H1 (cell line): ENCODE data around the gene TSFM. TPM values are rescaled to one million over a fixed set of nuclear protein-coding genes. Genes with fewer than 3 reads are reported as not detected.

Experiments
- CEBPB ChIP-seq: IDR thresholded peaks from 2 replicates; pipeline ENCODE4 v1.6.1; 2012; ENCODE audit warnings: low read depth, low read length
- CTBP2 ChIP-seq: IDR thresholded peaks from 2 replicates; pipeline ENCODE4 v1.7.0; 2011; ENCODE audit warnings: borderline replicate concordance, mild to moderate bottlenecking, moderate library complexity, mixed read lengths, low read length; ENCODE audit not compliant: insufficient read depth, insufficient read length
- GABPA ChIP-seq: IDR thresholded peaks from 2 replicates; pipeline ENCODE4 v1.6.1; 2011; ENCODE audit warnings: mild to moderate bottlenecking, low read length, moderate library complexity, borderline replicate concordance; ENCODE audit not compliant: insufficient read depth
- JUN ChIP-seq: IDR thresholded peaks from 2 replicates; pipeline ENCODE4 v1.6.1; 2011; ENCODE audit warnings: low read depth, mild to moderate bottlenecking, improper control_type of control experiment, low read length
- POLR2A ChIP-seq, 2 experiments: IDR thresholded peaks; 1 replicate in 1 of 2; 2 replicates in 1 of 2; pipeline ENCODE4 v1.6.1; 2011; ENCODE audit warnings: low read depth in 2 of 2, low read length in 2 of 2, mild to moderate bottlenecking in 2 of 2; ENCODE audit errors: control extremely low read depth in 1 of 2
- RBBP5 ChIP-seq: IDR thresholded peaks from 2 replicates; pipeline ENCODE4 v1.7.1; 2012; ENCODE audit warnings: low read depth, mild to moderate bottlenecking, inconsistent platforms, low read length, moderate library complexity, borderline replicate concordance
- TBP ChIP-seq: IDR thresholded peaks from 2 replicates; pipeline ENCODE4 v1.6.1; 2011; ENCODE audit warnings: low read depth, low read length, improper control_type of control experiment
- TCF12 ChIP-seq: IDR thresholded peaks from 2 replicates; pipeline ENCODE4 v1.6.1; 2011; ENCODE audit warnings: low read depth, mild to moderate bottlenecking, low read length
- polyA plus RNA-seq, 7 experiments: library from polyadenylated mRNA; depleted of rRNA in 3 of 7; stranded (reverse) in 5 of 7; unstranded in 2 of 7; fragments of >200 nt in 5 of 7; fragments of 200-250 nt in 2 of 7; gene quantifications; 1 replicate in 5 of 7; 2 replicates in 1 of 7; 4 replicates in 1 of 7; pipeline versions ENCODE4 v1.2.1 to v1.2.3, GENCODE V29; 2011 to 2013; ENCODE audit warnings: missing spikeins in 2 of 7, mixed read lengths in 2 of 7
- total RNA-seq: library from RNA; stranded (reverse); fragmentation: NEBNext Ultra II Directional; extraction: Animal tissue kit (Norgen Biotek cat#: 25700); gene quantifications from 2 replicates; pipeline ENCODE4 v1.2.1, GENCODE V29; 2021
- TF ChIP-seq, protein P1 (sequence below): fragments of 300-600 bp; sonication (generic); IDR thresholded peaks from 2 replicates; pipeline ENCODE4 v1.7.1; 2012; ENCODE audit warnings: low read length, moderate library complexity, mild to moderate bottlenecking, inconsistent platforms; ENCODE audit not compliant: insufficient replicate concordance

Gene TSFM
- total and polyA plus RNA-seq, 2 of the 8 experiments (the other 6 are each of a cell fraction or from before 2014, with no cell fraction given), result 17.4 to 49.8 TPM

- TF ChIP-seq CTBP2 (no peak), TBP (no peak), JUN (no peak), CEBPB (no peak), GABPA (no peak), RBBP5 (no peak), TCF12 (no peak), POLR2A (IDR thresholded peaks at IDR 0.05; ENCODE audit: control extremely low read depth in 1 of 2, low read depth in 2 of 2, low read length in 2 of 2) (no peak)
- TF ChIP-seq, protein P1, sequence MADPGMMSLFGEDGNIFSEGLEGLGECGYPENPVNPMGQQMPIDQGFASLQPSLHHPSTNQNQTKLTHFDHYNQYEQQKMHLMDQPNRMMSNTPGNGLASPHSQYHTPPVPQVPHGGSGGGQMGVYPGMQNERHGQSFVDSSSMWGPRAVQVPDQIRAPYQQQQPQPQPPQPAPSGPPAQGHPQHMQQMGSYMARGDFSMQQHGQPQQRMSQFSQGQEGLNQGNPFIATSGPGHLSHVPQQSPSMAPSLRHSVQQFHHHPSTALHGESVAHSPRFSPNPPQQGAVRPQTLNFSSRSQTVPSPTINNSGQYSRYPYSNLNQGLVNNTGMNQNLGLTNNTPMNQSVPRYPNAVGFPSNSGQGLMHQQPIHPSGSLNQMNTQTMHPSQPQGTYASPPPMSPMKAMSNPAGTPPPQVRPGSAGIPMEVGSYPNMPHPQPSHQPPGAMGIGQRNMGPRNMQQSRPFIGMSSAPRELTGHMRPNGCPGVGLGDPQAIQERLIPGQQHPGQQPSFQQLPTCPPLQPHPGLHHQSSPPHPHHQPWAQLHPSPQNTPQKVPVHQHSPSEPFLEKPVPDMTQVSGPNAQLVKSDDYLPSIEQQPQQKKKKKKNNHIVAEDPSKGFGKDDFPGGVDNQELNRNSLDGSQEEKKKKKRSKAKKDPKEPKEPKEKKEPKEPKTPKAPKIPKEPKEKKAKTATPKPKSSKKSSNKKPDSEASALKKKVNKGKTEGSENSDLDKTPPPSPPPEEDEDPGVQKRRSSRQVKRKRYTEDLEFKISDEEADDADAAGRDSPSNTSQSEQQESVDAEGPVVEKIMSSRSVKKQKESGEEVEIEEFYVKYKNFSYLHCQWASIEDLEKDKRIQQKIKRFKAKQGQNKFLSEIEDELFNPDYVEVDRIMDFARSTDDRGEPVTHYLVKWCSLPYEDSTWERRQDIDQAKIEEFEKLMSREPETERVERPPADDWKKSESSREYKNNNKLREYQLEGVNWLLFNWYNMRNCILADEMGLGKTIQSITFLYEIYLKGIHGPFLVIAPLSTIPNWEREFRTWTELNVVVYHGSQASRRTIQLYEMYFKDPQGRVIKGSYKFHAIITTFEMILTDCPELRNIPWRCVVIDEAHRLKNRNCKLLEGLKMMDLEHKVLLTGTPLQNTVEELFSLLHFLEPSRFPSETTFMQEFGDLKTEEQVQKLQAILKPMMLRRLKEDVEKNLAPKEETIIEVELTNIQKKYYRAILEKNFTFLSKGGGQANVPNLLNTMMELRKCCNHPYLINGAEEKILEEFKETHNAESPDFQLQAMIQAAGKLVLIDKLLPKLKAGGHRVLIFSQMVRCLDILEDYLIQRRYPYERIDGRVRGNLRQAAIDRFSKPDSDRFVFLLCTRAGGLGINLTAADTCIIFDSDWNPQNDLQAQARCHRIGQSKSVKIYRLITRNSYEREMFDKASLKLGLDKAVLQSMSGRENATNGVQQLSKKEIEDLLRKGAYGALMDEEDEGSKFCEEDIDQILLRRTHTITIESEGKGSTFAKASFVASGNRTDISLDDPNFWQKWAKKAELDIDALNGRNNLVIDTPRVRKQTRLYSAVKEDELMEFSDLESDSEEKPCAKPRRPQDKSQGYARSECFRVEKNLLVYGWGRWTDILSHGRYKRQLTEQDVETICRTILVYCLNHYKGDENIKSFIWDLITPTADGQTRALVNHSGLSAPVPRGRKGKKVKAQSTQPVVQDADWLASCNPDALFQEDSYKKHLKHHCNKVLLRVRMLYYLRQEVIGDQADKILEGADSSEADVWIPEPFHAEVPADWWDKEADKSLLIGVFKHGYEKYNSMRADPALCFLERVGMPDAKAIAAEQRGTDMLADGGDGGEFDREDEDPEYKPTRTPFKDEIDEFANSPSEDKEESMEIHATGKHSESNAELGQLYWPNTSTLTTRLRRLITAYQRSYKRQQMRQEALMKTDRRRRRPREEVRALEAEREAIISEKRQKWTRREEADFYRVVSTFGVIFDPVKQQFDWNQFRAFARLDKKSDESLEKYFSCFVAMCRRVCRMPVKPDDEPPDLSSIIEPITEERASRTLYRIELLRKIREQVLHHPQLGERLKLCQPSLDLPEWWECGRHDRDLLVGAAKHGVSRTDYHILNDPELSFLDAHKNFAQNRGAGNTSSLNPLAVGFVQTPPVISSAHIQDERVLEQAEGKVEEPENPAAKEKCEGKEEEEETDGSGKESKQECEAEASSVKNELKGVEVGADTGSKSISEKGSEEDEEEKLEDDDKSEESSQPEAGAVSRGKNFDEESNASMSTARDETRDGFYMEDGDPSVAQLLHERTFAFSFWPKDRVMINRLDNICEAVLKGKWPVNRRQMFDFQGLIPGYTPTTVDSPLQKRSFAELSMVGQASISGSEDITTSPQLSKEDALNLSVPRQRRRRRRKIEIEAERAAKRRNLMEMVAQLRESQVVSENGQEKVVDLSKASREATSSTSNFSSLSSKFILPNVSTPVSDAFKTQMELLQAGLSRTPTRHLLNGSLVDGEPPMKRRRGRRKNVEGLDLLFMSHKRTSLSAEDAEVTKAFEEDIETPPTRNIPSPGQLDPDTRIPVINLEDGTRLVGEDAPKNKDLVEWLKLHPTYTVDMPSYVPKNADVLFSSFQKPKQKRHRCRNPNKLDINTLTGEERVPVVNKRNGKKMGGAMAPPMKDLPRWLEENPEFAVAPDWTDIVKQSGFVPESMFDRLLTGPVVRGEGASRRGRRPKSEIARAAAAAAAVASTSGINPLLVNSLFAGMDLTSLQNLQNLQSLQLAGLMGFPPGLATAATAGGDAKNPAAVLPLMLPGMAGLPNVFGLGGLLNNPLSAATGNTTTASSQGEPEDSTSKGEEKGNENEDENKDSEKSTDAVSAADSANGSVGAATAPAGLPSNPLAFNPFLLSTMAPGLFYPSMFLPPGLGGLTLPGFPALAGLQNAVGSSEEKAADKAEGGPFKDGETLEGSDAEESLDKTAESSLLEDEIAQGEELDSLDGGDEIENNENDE, result no peak
These were observed 43.8 kb downstream of the TSFM start (continued) for GRCh38 chr12:57826400-57826799.
